ENCODE data around the gene TRMT61A.

- no peak for TF ChIP-seq GABPA (IDR thresholded peaks at IDR 0.05; ENCODE audit: low read depth)
- TF ChIP-seq SPI1 (IDR thresholded peaks at IDR 0.05; ENCODE audit: borderline replicate concordance, insufficient read depth, low read depth, low read length) = no peak
- TF ChIP-seq MXI1 (IDR thresholded peaks at IDR 0.05; ENCODE audit: low read depth, low read length) = no peak
- TF ChIP-seq CTCF (IDR thresholded peaks at IDR 0.05 in 2 of 3, conservative IDR thresholded peaks at IDR 0.05 in 1 of 3; ENCODE audit: control insufficient read depth in 2 of 3, extremely low read depth in 1 of 3, insufficient read depth in 1 of 3, low read depth in 3 of 3, low read length in 3 of 3) = no peak
- TF ChIP-seq EED (IDR thresholded peaks at IDR 0.05; ENCODE audit: low read depth) = no peak
- TF ChIP-seq NR2C1 (IDR thresholded peaks at IDR 0.05) = no peak
- TF ChIP-seq NFYB (IDR thresholded peaks at IDR 0.05; ENCODE audit: insufficient read depth, low read depth, low read length) = no peak
Observed at GRCh38 chr14:103519837-103520212, 9.2 kb upstream of the TRMT61A start.
